A549 (cell line): ENCODE results near the gene TMEM203.

Experiments used
- BHLHE40 ChIP-seq: IDR thresholded peaks from 2 replicates; pipeline ENCODE4 v1.6.1; 2012; ENCODE audit warnings: low read depth, low read length, inconsistent platforms
- CEBPB ChIP-seq, 2 experiments: fragments of >200 bp in 1 of 2; sonication (Bioruptor Twin) in 1 of 2; formaldehyde crosslinking in 1 of 2; IDR thresholded peaks; 2 replicates each; pipeline ENCODE4 v1.6.1; 2012 to 2016
- CTCF ChIP-seq: fragments of >200 bp; sonication (Bioruptor Twin); formaldehyde crosslinking; IDR thresholded peaks from 3 replicates; pipeline ENCODE4 v1.5.1; 2016
- FOXS1 ChIP-seq: fragments of 250-450 bp; sonication (Bioruptor Pico); IDR thresholded peaks from 2 replicates; pipeline ENCODE4 v1.5.0; 2020; ENCODE audit warnings: mild to moderate bottlenecking, moderate library complexity
- JUNB ChIP-seq: fragments of >200 bp; sonication (Bioruptor Twin); formaldehyde crosslinking; IDR thresholded peaks from 2 replicates; pipeline ENCODE4 v1.6.1; 2016
- KDM1A ChIP-seq: fragments of 200-600 bp; sonication (generic); IDR thresholded peaks from 2 replicates; pipeline ENCODE4 v1.6.1; 2016; ENCODE audit warnings: low read depth, mild to moderate bottlenecking
- MAX ChIP-seq: IDR thresholded peaks from 2 replicates; pipeline ENCODE4 v1.6.1; 2012
- NPAS2 ChIP-seq: fragments of 250-450 bp; sonication (Bioruptor Pico); IDR thresholded peaks from 2 replicates; pipeline ENCODE4 v1.8.0; 2022; ENCODE audit warnings: mild to moderate bottlenecking, moderate library complexity, borderline replicate concordance
- POLR2A ChIP-seq: IDR thresholded peaks from 2 replicates; pipeline ENCODE4 v1.6.1; 2012; ENCODE audit warnings: mild to moderate bottlenecking, low read length
- TF ChIP-seq, protein P1 (sequence below): fragments of 450-650 bp; IDR thresholded peaks from 2 replicates; pipeline ENCODE4 v1.6.1; 2014; ENCODE audit warnings: antibody characterized with exemption
- TF ChIP-seq, protein P2 (sequence below): fragments of 250-450 bp; sonication (Bioruptor Pico); IDR thresholded peaks from 2 replicates; pipeline ENCODE4 v1.5.0; 2021; ENCODE audit warnings: mild to moderate bottlenecking, moderate library complexity, borderline replicate concordance
- TF ChIP-seq, protein P3 (sequence below): fragments of 200-600 bp; sonication (generic); IDR thresholded peaks from 2 replicates; pipeline ENCODE4 v1.6.1; 2016; ENCODE audit warnings: antibody characterized with exemption, mild to moderate bottlenecking, moderate library complexity

DNA sequence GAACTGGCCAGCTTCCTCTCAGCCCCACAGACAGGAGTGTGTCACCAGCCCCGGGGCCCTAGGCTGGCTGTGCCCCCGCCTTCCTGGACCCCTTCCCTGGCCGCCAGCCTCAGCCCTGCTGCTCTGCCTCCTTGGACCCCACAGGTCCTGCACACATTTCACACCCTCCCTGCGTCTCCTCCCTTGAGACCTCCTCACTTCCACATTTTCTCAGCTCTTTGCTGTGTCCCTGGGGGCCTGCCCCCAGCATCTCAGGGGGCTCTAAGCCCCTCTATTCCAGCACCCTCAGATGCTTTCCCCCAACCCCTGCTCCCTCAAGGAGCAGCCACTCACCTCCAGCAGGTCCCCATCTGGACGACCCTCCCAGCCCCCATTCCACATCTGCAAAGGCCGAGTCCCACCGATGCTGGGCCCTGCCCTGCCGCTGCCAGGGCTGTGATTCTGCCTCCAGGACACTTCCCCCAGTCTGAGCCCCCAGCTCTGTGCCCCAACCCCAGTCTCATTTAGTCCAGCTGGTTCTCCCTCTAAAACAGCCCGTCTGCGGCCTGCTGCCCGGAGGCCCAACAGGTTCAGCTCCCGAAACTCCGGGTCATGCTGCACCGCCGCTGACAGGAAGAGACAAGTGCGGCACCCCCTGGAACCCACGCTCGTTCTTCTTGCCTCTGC is 29.4 kb upstream of the TMEM203 start:
- TF ChIP-seq CTCF: no peak
- TF ChIP-seq CEBPB (IDR thresholded peaks at IDR 0.05): no peak
- no peak for TF ChIP-seq JUNB
- no peak for TF ChIP-seq POLR2A
- TF ChIP-seq, protein P1, sequence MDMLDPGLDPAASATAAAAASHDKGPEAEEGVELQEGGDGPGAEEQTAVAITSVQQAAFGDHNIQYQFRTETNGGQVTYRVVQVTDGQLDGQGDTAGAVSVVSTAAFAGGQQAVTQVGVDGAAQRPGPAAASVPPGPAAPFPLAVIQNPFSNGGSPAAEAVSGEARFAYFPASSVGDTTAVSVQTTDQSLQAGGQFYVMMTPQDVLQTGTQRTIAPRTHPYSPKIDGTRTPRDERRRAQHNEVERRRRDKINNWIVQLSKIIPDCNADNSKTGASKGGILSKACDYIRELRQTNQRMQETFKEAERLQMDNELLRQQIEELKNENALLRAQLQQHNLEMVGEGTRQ: no peak
- no peak for TF ChIP-seq BHLHE40
- TF ChIP-seq, protein P2, sequence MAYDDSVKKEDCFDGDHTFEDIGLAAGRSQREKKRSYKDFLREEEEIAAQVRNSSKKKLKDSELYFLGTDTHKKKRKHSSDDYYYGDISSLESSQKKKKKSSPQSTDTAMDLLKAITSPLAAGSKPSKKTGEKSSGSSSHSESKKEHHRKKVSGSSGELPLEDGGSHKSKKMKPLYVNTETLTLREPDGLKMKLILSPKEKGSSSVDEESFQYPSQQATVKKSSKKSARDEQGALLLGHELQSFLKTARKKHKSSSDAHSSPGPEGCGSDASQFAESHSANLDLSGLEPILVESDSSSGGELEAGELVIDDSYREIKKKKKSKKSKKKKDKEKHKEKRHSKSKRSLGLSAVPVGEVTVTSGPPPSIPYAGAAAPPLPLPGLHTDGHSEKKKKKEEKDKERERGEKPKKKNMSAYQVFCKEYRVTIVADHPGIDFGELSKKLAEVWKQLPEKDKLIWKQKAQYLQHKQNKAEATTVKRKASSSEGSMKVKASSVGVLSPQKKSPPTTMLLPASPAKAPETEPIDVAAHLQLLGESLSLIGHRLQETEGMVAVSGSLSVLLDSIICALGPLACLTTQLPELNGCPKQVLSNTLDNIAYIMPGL (CRISPR knock-in tag): no peak
- TF ChIP-seq, protein P3, sequence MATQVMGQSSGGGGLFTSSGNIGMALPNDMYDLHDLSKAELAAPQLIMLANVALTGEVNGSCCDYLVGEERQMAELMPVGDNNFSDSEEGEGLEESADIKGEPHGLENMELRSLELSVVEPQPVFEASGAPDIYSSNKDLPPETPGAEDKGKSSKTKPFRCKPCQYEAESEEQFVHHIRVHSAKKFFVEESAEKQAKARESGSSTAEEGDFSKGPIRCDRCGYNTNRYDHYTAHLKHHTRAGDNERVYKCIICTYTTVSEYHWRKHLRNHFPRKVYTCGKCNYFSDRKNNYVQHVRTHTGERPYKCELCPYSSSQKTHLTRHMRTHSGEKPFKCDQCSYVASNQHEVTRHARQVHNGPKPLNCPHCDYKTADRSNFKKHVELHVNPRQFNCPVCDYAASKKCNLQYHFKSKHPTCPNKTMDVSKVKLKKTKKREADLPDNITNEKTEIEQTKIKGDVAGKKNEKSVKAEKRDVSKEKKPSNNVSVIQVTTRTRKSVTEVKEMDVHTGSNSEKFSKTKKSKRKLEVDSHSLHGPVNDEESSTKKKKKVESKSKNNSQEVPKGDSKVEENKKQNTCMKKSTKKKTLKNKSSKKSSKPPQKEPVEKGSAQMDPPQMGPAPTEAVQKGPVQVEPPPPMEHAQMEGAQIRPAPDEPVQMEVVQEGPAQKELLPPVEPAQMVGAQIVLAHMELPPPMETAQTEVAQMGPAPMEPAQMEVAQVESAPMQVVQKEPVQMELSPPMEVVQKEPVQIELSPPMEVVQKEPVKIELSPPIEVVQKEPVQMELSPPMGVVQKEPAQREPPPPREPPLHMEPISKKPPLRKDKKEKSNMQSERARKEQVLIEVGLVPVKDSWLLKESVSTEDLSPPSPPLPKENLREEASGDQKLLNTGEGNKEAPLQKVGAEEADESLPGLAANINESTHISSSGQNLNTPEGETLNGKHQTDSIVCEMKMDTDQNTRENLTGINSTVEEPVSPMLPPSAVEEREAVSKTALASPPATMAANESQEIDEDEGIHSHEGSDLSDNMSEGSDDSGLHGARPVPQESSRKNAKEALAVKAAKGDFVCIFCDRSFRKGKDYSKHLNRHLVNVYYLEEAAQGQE: no peak
- TF ChIP-seq NPAS2 (CRISPR knock-in tag): no peak
- TF ChIP-seq MAX: no peak
- no peak for TF ChIP-seq FOXS1 (CRISPR knock-in tag)
- TF ChIP-seq KDM1A: no peak
